NAMALWA (cell line): ENCODE data around the gene CDH16.
A peak's percentile ranks its signal among the peaks of the same experiment; 100 is the strongest.
"Not testable (repeated sequence)": the region's sequence is repeated elsewhere in the genome, so short reads cannot be mapped to it uniquely, and the experiment has no call there.

Experiments
- DNase-seq: peaks from one replicate; pipeline ENCODE4 v3.0.0-alpha.2; 2015; ENCODE audit warnings: low spot score

Gene CDH16, protein sequence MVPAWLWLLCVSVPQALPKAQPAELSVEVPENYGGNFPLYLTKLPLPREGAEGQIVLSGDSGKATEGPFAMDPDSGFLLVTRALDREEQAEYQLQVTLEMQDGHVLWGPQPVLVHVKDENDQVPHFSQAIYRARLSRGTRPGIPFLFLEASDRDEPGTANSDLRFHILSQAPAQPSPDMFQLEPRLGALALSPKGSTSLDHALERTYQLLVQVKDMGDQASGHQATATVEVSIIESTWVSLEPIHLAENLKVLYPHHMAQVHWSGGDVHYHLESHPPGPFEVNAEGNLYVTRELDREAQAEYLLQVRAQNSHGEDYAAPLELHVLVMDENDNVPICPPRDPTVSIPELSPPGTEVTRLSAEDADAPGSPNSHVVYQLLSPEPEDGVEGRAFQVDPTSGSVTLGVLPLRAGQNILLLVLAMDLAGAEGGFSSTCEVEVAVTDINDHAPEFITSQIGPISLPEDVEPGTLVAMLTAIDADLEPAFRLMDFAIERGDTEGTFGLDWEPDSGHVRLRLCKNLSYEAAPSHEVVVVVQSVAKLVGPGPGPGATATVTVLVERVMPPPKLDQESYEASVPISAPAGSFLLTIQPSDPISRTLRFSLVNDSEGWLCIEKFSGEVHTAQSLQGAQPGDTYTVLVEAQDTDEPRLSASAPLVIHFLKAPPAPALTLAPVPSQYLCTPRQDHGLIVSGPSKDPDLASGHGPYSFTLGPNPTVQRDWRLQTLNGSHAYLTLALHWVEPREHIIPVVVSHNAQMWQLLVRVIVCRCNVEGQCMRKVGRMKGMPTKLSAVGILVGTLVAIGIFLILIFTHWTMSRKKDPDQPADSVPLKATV

GRCh38 chr16:66918803-66919568, at the start of gene CDH16:
Gene CDH16 (minus strand): TSS chr16:66918885. CDS start chr16:66918065, 820 bp downstream.
- no peak for DNase-seq

GRCh38 chr16:66964049-66964448, 45.4 kb upstream of the CDH16 start:
- no peak for DNase-seq

GRCh38 chr16:66961914-66962313, 43.2 kb upstream of the CDH16 start:
- peak; percentile 19 for DNase-seq

DNA sequence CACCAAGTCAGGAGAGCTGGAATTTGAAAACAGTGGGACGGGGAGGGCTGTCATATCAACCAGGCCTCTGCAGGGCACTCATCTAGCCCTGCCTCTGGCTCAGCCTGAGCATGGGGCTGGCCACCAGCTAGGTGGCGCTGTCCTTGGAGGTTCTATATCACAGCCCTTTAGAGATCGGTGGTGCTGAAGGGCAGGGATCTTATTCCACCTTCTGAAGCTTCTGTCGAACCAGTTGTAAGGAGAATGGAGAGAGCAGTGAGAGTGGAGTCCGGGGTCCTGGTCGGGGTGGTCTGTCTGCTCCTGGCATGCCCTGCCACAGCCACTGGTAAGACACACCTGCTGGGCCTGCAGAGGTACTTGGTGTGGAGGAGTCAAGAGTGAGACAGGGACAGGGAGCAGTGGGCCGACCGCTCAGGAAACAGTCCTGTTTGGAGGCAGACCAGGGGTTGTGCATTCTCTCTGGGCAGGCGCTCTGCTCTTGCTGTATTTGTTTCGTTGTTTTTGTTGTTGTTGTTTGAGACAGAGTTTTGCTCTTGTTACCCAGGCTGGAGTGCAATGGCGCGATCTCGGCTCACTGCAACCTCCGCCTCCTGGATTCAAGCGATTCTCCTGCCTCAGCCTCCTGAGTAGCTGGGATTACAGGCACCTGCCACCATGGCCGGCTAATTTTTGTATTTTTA, 42.5 kb upstream of the CDH16 start, which contains the start of gene CES3:
Gene CES3, plus strand, starts transcription at position 202 of the 680 bp plus-strand sequence. Its CDS starts 42 bp downstream, at position 244.
- DNase-seq, result peak; percentile 90

- DNase-seq, result no peak
Observed at GRCh38 chr16:66960270-66960669, 41.6 kb upstream of the CDH16 start.

DNA sequence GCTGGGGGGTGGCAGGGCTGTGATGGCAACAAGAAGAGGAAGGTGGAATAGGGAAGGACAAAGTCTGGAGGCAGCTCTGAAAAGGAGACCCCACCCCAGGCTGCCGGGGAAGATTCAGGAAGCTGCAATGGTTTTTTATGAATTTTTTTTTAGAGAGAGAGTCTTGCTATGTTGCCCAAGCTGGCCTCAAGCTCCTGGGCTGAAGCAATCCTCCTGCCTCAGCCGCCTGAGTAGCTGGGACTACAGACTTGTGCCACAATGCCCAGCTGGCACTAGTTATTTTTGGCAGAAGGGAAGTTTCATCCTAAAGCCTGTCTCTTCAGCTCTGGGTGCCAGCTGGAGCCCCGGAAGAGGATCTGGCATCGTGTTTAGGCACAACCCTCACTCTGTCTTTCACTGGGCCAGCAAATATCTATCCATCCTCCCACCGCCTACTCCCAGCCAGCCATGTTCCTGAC, 41.0 kb upstream of the CDH16 start:
- no peak for DNase-seq

- no peak for DNase-seq
Observed at GRCh38 chr16:66958857-66959703, 40.4 kb upstream of the CDH16 start.

- DNase-seq, result not testable (repeated sequence)
Observed at GRCh38 chr16:66956154-66956457, 37.4 kb upstream of the CDH16 start.

DNA sequence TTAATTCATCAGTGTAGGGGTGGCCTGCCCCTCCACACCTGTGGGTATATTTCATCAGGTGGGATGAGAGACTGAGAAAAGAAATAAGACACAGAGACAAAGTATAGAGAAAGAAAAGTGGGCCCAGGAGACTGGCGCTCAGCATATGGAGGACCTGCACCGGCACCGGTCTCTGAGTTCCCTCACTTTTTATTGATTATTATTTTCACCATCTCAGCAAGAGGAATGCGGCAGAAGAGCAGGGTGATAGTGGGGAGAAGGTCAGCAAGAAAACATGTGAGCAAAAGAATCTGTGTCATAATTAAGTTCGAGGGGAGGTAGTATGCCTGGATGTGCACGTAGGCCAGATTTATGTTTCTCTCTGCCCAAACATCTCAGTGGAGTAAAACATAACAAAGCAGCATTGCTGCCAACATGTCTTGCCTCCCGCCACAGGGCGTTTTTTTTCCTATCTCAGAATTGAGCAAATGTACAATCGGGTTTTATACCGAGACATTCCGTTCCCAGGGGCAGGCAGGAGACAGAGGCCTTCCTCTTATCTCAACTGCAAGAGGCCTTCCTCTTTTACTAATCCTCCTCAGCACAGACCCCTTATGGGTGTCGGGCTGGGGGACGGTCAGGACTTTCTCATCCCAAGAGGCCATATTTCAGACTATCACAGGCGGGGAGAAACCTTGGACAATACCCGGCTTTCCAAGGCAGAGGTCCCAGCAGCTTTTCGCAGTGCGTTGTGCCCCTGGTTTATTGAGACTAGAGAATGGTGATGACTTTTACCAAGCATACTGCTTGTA, 36.9 kb upstream of the CDH16 start:
- DNase-seq, result not testable (repeated sequence)

GRCh38 chr16:66954097-66954659, 35.5 kb upstream of the CDH16 start:
- DNase-seq, result peak; percentile 90

GRCh38 chr16:66953462-66954096, 34.9 kb upstream of the CDH16 start:
- DNase-seq, result no peak

- no peak for DNase-seq
Observed at GRCh38 chr16:66952430-66953110, 33.9 kb upstream of the CDH16 start.

DNA sequence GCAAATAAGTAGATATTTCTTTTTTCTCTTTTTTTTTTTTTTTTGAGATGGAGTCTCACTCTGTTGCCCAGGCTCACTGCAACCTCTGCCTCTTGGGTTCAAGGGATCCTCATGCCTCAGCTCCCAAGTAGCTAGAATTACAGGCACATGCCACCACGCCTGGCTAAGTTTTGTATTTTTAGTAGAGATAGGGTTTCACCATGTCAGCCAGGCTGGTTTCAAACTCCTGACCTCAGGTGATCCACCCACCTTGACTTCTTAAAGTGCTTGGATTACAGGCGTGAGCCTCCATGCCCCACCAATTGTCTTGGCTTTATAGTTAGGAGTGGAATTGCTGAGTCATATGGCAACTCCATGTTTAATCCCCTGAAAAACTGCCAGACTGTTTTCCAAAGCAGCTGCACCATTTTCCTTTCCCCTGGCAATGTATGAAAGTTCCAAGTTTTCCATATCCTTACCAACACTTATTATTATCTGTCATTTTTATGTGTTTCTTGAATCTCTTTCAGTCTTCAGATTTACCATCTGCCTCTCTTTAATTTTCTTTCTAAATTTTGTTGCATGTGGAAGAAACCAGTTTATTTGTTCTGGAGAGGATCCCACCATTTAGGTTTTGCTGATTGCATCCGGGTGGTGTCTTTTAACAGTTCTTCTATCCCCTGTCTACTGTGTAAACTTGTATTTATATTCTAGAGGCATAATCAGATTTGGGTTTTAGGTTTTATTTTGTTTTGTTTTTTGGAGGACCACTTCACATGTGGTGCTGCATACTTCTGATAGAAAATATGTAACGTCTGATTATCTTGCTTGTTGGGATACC, 32.5 kb upstream of the CDH16 start:
- DNase-seq, result no peak

DNA sequence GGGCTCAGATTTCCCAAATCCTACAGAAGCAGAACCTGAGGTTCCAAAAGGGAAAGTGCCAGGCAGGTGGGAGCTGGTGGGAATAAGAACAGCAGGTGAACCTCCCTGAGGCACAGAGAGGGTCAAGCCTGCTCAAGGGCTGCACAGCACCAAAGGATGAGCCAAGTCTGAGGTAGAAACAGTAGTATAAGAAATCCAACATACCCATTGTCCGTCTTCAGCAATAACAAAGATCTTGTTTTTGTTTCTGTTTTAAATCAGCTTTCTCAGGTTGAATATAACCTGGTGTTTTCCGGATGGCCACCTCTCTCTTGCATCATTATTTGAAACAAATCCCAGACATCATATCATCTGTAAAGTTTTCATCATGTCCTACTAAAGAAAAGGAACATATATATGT, 31.8 kb upstream of the CDH16 start:
- DNase-seq, result no peak

DNA sequence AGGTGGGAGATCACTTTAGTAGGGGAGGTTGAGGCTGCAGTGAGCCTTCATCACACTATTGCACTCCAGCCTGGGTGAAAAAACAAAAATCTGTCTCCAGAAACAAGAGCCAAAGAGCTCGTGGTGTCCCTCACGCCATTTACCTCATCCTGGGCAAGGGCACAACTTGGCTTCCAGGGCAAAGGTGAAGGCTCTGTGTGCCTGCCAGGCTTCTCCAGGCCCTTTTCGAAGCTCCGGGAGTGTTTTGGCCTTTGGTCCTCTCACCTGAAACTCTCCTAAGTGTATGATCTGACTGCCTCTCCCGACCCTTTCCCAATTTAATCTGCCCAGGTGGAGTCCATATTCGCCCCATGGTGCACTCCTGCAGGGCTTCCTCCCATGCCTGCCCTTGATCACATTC, 30.8 kb upstream of the CDH16 start:
- DNase-seq, result no peak

DNA sequence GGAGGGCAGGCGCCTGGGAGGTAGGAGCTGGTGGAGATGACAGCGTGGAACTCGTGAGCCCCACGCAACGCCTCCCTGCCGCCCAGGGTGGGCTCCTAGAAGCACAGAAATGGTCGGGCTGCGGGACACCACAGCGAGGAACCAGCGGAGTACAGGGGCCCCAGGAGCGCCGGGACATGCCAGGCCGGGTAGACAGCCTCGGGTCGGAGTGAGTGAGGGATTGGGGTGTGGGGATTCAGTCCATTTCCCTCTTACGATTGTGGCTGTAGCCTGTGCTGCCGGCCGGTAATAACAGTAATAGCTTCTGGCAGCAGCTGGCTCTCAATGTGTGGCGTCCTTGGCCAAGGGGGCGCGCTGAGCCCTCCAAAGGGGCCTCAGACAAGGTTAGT, 30.1 kb upstream of the CDH16 start:
- no peak for DNase-seq

GRCh38 chr16:66948134-66948836, 29.6 kb upstream of the CDH16 start:
- no peak for DNase-seq
